Measurements from ENCODE around the gene CNOT1.
A peak's percentile ranks its signal among the peaks of the same experiment; 100 is the strongest.

Gene CNOT1

DNA sequence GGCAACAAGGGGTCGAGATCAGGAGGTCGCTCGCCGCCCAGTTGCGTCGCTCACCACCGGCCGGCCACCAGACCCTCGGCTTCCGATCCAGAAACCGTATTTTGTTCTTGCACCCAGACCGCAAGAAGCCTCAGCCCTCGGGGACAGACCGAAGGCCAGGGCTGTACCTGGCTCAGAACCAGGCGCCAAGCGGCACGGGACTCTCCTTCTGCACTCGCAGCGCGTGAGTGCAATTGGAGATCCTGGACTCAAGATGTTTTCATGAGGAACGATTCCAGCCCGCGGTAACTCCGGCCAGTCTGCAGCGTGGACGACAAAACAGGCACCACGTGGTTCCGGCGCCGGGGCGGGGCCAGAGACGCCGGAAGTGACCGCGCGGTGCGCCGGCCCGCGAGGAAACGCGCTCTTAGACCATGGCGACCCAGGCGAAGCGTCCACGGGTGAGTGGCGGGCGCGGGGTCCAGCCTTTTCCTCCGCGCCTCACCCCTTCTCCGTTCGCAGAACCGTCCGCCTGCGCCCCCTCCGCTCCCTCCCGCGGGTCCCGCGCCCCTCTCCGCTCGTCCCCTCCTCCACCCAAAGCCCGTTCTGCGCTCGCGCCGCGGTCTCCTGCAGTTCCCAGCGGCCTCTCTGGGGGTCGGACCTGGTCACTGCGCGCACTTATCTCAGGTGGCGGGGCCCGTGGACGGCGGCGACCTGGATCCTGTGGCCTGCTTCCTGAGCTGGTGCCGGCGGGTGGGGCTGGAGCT, 114.3 kb downstream of the CNOT1 start, which contains the start of gene SETD6:
Gene SETD6 (plus strand): TSS at position 393 of the 746 bp plus-strand sequence. CDS start 21 bp downstream, at position 414.
- DNase-seq = peak; percentile 69

DNA sequence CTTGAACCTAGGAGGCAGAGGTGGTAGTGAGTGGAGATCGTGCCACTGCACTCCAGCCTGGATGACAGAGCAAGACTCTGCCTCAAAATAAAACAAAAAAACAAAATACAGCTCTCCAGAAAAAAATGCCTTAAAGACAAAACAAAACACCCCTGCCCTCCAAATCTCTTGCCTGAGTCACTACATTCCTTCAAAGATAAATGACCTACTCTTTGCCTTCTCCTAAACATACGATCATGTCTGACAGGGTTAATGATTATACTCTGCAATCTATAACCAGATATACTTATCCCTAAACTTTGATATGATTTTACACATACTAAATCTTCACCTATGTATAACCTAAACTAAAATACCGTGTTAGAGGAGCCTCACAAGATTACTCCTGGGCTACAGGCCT, 115.8 kb downstream of the CNOT1 start:
- no peak for DNase-seq

DNA sequence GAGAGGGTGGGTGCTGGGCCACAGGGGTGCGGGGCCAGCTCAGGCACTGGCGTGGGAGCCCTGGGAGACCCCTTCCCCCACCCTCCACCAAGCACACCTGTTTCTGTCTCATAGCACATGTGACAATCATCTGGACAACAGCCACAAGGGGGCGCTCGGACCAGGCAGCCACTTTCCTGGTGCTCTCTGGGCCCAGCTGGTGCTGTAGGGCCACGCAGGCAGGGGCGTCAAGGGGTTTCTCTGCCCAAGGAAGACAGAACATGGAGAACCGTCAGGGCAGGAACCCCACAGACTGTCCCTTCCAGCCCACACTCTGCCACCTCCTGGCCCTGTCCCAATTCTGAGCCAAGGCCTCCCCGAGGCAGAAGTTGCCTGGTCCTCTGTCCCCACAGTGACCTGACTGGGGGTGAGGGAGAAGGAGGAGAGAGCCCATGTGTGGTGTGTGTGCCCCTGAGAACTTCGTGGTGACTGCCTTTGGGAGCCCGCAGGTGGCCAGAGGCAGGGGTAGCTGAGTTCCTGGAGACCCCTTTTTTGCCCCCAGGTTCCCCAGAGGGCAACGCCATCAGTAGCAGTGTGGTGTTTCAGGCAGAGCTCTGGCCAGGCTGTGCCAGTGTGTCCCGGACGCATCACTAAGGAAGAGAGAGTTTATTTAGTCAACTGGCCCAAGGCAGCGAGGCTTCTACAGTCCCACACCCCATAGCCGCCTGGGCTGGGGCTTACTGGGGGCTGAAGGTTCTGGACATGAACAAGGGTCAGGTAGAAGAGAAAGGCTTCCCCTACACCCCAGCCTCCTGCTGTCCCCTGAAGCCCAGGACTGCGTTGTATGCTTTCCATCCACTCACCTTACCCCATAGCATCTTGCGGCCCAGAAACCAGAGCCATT, 117.5 kb downstream of the CNOT1 start:
- peak; percentile 83 for DNase-seq

DNA sequence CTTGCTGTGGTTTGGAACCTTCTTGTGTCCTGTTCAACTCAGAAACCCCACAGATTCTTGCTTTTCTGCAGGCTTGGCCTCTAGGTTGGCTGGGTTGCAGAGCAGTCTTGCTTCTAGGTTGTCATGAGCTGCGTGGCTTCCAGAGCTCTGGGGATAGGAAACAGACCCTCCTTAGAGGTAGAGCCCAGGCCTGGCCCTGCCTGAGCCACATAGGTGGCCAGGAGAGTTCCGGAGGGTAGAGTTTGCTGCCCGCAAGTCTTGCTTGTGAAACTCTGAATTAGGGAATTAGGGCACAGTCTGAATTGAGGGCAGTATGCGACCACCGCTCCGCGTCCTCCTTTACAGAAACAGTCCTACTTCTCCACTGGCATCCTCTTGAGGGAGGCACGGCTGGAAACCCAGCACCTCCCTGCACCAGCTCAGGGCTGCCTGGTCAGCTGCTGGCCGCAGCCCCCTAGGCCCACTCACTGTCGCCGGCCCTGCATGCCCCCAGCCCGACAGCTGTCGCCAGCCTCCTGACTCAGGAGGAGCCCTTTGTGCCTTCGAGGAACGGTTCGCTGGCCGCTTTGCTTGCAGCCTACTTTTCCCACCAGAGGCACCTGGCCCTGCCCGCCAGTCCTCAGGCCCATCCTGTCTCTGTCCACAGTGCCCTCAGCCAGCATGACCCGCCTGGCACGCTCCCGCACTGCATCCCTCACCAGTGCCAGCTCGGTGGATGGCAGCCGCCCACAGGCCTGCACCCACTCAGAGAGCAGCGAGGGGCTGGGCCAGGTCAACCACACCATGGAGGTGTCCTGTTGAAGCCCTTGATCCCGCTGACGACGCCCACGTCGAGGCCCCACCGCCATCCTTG, 118.6 kb downstream of the CNOT1 start:
- DNase-seq = no peak

DNA sequence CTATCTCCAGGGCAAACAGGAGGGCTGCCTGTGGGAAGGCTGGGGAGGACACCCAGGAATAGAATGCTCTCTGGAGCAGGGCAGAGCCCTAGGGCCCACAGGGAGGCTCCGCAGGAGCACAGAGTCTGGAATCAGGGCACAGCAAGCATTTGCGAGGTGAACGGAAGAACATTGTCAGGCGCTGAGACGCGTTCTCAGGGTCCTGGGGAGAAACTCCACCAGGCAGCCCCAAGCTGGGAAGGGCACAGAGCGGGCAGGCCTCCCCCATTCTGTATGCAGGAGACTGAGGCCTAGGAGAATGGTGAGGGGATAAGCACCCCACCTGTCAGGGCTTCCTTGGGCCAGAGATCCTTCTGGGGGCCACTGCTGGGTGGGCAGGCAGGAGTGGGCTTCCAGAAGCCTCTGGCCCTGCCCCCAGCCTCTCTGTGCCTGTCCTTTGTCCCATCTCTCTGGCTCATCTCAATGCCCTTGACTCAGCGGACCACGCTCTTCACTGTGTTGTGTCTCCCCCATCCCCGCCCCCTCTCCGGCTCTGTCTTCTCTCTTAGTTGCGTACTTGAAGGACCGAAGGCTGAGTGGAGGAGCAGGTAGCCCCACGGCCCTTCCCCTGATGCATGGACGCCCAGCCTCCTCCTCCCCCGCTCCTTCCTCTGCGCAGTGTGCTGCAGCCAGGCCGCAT, 119.4 kb downstream of the CNOT1 start:
- no peak for DNase-seq

DNA sequence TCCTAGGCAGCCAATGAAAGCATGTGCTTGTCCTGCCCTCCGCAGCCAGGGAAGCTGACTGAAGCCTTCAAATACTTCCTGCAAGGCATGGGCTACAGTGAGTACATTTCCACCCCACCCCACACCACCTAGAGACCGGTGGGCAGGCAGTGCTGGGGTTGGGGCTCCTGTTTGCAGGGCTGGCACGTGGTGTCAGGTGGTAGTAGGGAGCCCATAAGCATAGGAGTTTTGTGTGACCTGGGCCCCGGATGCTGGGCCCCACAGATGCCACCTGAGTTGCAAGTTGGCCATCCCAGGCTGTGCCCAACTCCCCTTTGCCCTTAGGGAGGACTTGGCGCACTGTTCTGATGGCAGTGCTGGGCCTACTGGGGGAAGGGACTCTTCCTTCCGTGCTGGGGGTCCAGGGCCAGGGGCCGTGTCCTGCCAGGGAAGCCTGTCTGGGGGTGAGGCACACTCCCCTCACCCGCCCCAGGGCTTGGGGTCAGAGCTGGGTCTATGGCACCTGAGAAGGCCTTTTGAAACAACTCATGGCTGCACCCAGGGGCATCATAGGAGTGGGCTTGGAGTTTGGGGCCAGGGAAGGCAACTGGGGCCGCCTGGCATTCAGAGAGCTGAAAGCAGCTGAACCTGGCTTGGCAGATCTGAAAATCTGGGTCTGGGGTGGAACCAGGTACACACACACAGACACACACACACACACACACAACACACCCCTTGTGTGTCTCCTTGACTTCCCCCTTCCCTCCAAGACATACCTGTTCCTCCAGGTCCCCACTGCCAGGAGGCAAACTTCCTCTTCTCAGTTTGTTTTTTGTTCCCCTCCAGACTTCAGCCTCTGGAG, 120.2 kb downstream of the CNOT1 start:
- DNase-seq = no peak

DNA sequence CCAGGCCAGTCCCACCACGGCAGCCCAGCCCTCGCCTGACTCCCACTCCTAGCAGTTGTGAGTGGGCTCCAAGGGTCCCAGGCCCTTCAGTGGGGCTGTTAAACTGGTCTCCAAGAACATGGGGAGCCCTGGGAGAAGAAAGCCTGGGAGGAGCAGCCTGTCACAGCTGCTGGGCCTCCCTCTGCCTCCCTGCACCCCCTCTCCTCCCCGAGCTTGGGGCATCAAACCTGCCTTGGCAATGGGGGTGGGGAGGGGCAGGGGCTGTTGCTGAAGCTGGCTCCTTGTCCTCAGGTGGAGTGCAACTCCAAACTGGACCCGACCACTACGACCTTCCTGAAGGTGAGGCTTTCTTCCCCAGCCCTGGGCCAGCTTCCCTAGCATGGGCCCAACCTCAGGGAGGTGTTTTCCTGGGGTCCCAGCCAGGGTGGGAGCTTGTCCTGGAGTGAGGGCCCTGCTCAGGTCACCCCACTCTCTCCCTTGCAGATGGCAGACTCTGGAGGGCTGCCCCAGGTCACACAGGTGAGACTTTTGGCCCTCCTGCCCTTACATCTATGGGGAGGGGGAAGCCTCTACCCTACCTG, 120.9 kb downstream of the CNOT1 start:
- no peak for DNase-seq

DNA sequence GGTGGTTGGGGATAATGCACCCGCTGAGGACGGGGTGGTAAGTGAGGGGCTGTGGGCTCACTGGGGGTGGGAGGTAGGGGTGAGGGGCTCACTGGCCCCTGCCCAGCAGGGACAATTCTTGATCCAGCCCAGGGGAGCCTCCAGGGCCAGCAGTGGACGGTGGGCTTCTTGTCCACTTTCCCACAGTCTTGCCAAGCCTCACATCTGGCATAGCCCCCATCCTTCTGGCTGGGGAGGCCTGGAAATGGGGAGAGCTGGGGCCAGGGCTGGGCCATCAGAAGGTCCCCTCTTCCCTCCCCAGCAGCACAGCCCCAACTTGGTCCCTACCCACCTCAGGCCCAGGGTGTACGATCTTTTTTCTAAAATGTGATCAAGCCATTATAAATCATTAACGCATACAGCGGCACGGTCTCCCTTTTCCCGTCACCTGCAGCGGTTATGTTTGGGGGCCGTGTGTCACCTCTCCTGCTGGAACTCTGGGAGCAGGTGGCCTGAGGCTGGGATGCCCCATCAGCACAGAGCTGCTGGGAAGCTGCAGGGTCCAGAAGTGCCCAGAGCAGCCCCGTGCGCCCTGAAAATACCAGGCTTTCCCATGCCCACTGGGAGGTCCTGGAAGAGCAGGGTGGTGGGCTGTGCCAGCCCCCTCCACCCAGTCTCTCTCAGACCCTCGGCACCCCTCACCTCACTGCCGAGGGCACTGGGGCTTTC, 121.5 kb downstream of the CNOT1 start:
- no peak for DNase-seq

DNA sequence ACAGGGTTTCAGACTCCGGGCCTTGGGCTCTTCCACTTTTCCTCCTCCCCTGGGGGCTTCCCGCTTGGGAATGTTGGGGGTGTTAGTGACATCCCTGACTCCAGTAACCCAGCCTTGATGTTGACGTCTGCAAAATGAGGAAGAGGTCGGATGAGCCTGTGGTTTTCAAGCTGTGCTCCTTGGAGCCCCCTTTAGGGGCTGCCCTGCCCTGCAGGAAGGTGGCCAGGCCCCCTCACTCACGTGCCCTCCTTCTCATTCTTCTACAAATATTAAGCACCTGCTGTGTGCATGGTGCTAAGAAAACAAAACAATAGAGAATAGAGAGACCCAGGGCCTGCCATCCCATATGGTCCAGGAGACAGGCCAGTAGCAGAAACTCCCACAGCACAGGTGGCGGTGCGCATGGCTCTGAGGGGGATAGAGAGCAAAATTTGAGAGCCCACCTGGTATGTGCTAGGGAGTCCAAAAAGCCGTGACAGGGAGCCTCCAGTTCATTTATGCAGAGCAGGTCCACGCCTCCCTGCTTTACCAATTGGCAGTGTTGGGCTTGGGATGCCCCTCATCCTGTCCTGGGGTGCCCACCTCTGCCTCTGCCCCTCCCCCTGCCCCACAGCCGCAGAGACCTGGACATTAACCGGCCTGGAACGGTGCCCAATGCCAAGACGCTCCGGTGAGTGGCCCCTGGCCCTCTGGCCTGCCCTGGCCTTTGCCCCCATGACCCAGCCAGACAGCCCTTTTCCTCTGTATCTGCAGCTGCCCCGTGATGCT, 122.2 kb downstream of the CNOT1 start:
- no peak for DNase-seq

DNA sequence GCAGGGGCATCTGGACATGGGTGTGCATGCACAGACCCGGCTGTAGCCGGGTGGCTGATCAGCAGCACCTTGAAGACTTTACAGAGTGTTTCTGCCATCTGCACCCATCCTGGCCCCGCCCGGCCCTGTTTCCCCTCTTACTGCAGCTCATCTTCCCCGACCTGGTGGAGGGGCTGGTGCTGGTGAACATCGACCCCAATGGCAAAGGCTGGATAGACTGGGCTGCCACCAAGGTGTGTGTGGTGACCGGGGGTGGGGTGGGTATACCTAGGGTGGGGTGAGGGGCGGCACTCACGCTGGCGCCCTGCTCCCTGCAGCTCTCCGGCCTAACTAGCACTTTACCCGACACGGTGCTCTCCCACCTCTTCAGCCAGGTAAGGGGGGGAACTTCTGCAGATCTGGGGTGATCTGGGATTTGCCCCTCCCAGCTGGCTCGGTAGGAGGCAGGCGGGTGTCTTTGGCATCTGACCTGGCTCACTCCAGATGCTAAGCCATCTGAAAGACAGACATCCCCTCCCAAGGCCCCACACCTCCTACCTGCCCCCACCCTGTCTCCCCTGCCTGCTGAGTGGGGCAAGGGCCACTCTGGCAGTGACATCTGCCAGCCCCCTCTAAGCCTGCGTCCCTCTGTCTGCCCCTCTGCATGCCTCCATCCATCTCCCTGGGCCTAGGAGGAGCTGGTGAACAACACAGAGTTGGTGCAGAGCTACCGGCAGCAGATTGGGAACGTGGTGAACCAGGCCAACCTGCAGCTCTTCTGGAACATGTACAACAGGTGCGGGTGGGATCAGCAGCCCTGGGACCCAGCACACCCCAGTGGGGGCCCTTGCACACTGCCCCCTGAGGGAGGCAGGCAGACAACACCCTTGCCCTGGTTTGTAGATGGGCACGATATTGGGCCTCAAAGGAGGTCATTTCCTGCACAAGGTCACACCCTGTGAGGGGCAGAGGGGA, 123.1 kb downstream of the CNOT1 start:
- DNase-seq = no peak

DNA sequence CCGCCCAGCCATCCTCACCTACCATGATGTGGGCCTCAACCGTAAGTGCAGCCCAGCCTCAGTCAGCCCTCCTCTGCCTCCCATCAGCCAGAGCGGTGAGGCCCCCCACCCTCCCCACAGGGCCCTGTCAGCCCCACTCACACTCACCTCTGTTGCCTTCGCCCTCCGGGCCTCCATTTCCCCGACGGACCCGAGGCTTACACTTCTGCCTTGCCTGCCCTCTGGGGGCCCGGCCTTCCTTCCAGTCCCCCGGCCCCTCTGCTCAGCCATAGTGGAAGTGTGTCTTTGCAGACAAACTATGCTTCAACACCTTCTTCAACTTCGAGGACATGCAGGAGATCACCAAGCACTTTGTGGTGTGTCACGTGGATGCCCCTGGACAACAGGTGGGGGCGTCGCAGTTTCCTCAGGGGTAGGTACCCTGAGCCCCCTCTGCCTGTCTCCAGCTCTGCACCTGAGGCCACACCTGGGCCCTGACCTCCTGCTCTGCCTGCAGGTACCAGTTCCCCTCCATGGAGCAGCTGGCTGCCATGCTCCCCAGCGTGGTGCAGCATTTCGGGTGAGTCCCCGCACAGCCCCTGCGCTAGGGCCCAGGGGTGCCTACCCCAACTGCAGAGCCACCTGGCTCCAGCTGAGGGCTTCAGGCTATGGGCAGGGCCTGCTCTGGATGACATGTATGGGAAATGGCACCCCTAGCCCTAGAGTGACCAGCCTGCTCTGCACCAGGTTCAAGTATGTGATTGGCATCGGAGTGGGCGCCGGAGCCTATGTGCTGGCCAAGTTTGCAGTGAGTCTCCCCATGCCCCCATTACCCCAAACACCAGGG, 125.5 kb downstream of the CNOT1 start:
- no peak for DNase-seq

DNA sequence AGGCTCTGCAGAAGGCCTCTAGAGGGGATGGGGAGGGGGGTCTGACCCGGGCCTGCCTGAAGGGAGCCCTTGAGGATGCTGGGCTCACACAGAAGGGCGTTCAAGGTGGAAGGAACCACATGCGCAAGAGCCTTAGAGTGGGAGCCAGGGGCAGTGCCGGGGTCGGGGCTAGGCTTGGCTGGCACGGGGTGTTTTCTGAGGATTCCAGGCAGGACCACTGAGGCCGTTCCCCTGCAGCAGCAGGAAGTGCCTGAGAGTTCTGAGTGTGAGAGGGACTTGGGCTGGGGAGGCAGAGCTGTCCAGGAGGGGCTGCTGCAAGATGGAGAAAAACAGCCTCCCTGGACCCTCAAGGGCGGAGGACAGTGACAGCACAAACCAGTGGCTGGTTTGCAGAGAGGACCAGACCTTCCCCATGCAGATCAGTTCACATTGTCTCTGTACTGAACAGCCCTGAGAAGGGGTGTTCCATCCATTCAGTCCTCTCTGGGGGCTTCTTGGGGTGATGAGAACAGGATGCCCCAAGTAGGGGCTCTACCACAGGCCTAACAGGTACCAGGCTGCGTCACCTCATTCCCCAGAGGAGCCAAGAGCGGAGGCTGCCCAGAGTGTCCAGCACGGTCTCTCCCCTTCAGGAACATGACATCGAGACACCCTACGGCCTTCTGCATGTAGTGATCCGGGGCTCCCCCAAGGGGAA, 126.3 kb downstream of the CNOT1 start:
- no peak for DNase-seq

DNA sequence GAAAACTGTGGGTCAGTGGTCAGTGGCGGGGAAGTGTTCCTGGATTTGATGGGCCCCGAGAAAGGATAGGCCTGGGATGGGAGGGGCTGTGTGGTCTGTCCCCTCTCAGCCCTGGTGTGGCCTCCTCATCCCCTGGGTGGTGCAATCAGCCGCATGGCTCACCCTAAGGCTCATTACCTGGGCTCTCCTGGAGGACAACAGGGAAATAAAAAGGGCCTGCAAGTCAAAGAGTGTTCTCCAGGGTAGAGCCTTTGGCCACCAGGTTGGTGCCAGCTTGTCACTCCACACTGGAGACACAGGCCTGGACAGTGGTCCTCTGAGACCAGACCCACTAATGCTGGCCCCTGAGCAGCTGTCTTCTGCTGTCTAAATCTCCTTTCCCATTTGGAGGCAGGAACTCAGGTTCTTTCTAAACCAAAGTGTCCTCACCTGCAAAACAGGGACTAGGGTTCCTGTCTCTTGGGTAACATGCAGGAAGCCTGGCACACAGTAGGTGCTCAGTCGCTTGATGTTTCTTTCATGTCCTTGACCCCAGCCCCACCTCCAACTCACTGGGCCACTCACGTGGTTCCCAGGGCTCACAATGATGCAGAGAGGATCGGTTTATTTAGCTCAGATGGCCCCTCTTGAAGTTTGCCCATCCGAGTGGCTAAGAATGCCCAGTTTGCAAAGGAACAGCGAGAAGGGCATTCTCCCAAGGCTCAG, 127.3 kb downstream of the CNOT1 start:
- no peak for DNase-seq

DNA sequence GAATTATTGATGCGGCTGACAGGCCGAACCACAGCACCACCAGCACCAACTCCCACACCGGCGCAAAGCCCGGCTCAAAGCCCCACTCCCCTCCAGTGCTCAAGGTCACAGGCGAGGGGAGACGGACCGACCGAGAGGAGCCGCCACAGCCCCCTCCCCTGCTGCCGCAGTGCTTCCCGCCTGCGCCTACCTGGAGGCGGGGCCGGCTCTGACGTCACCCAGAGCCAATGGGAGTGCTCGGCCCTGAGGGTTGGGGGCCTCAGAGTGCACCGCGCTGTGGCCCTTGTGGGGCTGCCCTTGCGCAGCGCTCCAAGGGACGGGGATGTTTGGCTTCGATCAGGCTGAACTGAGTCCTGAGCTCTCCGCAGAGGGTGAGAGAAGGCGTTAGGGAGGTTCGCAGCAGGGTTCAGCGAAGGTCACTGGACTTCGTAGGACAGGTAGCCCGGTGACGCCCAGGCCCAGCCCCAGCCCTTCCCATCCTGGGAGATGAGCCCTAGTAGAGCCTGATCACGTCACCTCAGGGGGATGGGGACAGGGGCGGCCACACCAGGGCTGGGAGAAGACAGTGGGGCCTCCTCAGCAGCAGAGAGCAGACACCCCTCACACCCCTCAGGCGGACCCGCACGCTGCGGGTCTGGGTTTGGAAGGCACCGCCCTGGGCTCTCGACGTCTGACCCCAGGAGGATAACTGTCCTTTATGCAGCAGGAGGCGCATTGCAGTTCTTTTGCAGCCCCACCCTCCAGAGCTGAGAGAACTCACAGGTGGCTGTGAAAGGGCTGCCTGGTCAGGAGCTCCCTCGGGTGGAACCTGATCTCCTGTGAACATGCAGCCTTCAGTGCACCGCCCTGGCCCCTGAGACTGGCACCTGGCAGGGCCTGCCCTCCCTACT, 128.1 kb downstream of the CNOT1 start:
- peak; percentile 44 for DNase-seq

Measured in CD4-positive, alpha-beta T cell treated with Interleukin-12 subunit alpha and Interleukin-12 subunit beta, for 1 hour (primary cell).